HEK293T (cell line): ENCODE results near the gene TGFBR3.

Source experiments
- CTCF ChIA-PET: fragments of 350-600 bp; formaldehyde crosslinking; extraction: SDS; loops from one replicate; lab custom pipeline; 2021; ENCODE audit warnings: antibody characterized with exemption, inconsistent platforms; lab: Yijun Ruan, JAX
- POLR2A ChIA-PET: fragments of 350-600 bp; formaldehyde crosslinking; extraction: SDS; loops from one replicate; lab custom pipeline; 2020; ENCODE audit warnings: antibody characterized with exemption, inconsistent platforms; lab: Yijun Ruan, JAX
- DNase-seq: peaks from one replicate; pipeline ENCODE4 v3.0.0; 2012; ENCODE audit warnings: mixed read lengths; ENCODE audit errors: extremely low spot score
- ARNT ChIP-seq: fragments of 450-650 bp; IDR thresholded peaks from 2 replicates; pipeline ENCODE4 v1.6.1; 2017; ENCODE audit warnings: mild to moderate bottlenecking
- BHLHE40 ChIP-seq: fragments of 450-650 bp; IDR thresholded peaks from 2 replicates; pipeline ENCODE4 v1.6.1; 2016; ENCODE audit warnings: mild to moderate bottlenecking, moderate library complexity, borderline replicate concordance
- CTBP1 ChIP-seq: fragments of 450-650 bp; IDR thresholded peaks from 2 replicates; pipeline ENCODE4 v1.6.1; 2016; ENCODE audit warnings: borderline replicate concordance
- ELF4 ChIP-seq: fragments of 450-650 bp; IDR thresholded peaks from 2 replicates; pipeline ENCODE4 v1.6.1; 2017; ENCODE audit warnings: antibody characterized with exemption
- FOXA1 ChIP-seq: fragments of 450-650 bp; IDR thresholded peaks from 2 replicates; pipeline ENCODE4 v1.6.1; 2016; ENCODE audit warnings: mild to moderate bottlenecking
- FOXK2 ChIP-seq: fragments of 450-650 bp; IDR thresholded peaks from 2 replicates; pipeline ENCODE4 v1.6.1; 2016; ENCODE audit warnings: mild to moderate bottlenecking
- FOXM1 ChIP-seq: fragments of 450-650 bp; IDR thresholded peaks from 2 replicates; pipeline ENCODE4 v1.6.1; 2017; ENCODE audit warnings: mild to moderate bottlenecking, borderline replicate concordance
- HDGF ChIP-seq: fragments of 450-650 bp; IDR thresholded peaks from 2 replicates; pipeline ENCODE4 v1.6.1; 2017; ENCODE audit warnings: antibody characterized with exemption, borderline replicate concordance
- L3MBTL2 ChIP-seq: fragments of 450-650 bp; conservative IDR thresholded peaks from 2 replicates; pipeline ENCODE4 v1.6.1; 2016; ENCODE audit warnings: mild to moderate bottlenecking
- LEF1 ChIP-seq: fragments of 450-650 bp; IDR thresholded peaks from 2 replicates; pipeline ENCODE4 v1.6.1; 2017; ENCODE audit warnings: mild to moderate bottlenecking, borderline replicate concordance
- NFRKB ChIP-seq: fragments of 450-650 bp; IDR thresholded peaks from 2 replicates; pipeline ENCODE4 v1.6.1; 2016; ENCODE audit warnings: mild to moderate bottlenecking, moderate library complexity
- SP1 ChIP-seq: fragments of 450-650 bp; IDR thresholded peaks from 2 replicates; pipeline ENCODE4 v1.6.1; 2017
- SUZ12 ChIP-seq: fragments of 450-650 bp; IDR thresholded peaks from 2 replicates; pipeline ENCODE4 v1.6.1; 2016; ENCODE audit warnings: mild to moderate bottlenecking
- TARDBP ChIP-seq: fragments of 450-650 bp; IDR thresholded peaks from 2 replicates; pipeline ENCODE4 v1.6.1; 2016
- ZNF384 ChIP-seq: fragments of 450-650 bp; IDR thresholded peaks from 2 replicates; pipeline ENCODE4 v1.6.1; 2016
- TF ChIP-seq, protein P1 (sequence below): fragments of 450-650 bp; IDR thresholded peaks from 2 replicates; pipeline ENCODE4 v1.6.1; 2016

The TGFBR3 gene

GRCh38 chr1:91807921-91808620, 77.9 kb downstream of the TGFBR3 start:
- no peak for TF ChIP-seq FOXA1
- no peak for TF ChIP-seq ARNT
- TF ChIP-seq ELF4: no peak
- TF ChIP-seq TARDBP: no peak
- no peak for TF ChIP-seq HDGF
- no peak for DNase-seq
- ChIA-PET CTCF (interaction anchor here (1.0 kb wide), 1 partner anchor 10 kb away, joined by 3 read pairs; no protein-coding TSS in a partner anchor), POLR2A (interaction anchor here (0.7 kb wide), 1 partner anchor 10 kb away, joined by 3 read pairs; no protein-coding TSS in a partner anchor)

- ChIA-PET POLR2A (no interaction called here), CTCF (interaction anchor here (0.6 to 1.3 kb wide), 4 partner anchors 9 to 18 kb away, joined by 3 read pairs; no protein-coding TSS in a partner anchor)
- TF ChIP-seq L3MBTL2: no peak
- TF ChIP-seq SUZ12: no peak
- DNase-seq: peak; percentile 57
Observed at GRCh38 chr1:91806769-91807700, 78.9 kb downstream of the TGFBR3 start.

DNA sequence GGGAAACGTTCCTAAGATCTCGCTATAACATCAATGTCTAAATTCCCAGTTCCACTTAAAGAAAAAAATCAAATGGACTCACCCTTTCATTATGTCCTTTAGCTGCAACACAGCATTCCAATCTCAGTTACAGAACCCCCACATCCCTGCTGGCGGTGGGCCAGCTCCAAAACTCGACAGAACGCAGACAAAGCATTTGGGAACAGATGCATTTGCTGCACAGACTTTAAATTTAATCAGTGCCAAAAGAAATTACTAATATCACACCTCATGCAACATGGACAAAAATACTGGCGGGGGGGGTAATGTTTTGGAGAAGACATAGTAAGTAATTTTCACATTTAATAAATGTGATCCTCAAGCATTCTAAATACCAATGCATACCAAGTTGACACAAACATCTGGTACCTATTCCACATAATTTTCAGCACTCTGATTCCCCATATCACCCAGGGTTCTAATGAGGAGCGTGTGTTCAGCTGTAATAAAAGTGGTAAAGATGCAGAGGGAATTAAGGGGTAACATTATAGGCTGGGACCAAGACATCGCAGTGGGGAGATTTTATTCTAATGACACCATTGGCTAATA, 79.7 kb downstream of the TGFBR3 start:
- DNase-seq: no peak
- ChIA-PET CTCF (interaction anchor here (0.6 to 1.3 kb wide), 4 partner anchors 14 to 49 kb away, joined by 3 to 4 read pairs (median 3); no protein-coding TSS in a partner anchor), POLR2A (no interaction called here)
- no peak for TF ChIP-seq L3MBTL2
- TF ChIP-seq FOXK2: no peak
- TF ChIP-seq CTBP1: no peak
- TF ChIP-seq, protein P1, sequence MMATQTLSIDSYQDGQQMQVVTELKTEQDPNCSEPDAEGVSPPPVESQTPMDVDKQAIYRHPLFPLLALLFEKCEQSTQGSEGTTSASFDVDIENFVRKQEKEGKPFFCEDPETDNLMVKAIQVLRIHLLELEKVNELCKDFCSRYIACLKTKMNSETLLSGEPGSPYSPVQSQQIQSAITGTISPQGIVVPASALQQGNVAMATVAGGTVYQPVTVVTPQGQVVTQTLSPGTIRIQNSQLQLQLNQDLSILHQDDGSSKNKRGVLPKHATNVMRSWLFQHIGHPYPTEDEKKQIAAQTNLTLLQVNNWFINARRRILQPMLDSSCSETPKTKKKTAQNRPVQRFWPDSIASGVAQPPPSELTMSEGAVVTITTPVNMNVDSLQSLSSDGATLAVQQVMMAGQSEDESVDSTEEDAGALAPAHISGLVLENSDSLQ: no peak
- no peak for TF ChIP-seq NFRKB
- no peak for TF ChIP-seq BHLHE40

GRCh38 chr1:91805311-91805801, 80.6 kb downstream of the TGFBR3 start:
- ChIA-PET POLR2A (interaction anchor here (1.8 kb wide), 1 partner anchor 59 kb away, joined by 4 read pairs; no protein-coding TSS in a partner anchor), CTCF (interaction anchor here (0.8 to 1.3 kb wide), 2 partner anchors 16 to 50 kb away, joined by 3 to 4 read pairs; no protein-coding TSS in a partner anchor)
- TF ChIP-seq L3MBTL2: peak; percentile 46; the same call in 1 of the 2 replicates
- TF ChIP-seq TARDBP: no peak
- DNase-seq: no peak

DNA sequence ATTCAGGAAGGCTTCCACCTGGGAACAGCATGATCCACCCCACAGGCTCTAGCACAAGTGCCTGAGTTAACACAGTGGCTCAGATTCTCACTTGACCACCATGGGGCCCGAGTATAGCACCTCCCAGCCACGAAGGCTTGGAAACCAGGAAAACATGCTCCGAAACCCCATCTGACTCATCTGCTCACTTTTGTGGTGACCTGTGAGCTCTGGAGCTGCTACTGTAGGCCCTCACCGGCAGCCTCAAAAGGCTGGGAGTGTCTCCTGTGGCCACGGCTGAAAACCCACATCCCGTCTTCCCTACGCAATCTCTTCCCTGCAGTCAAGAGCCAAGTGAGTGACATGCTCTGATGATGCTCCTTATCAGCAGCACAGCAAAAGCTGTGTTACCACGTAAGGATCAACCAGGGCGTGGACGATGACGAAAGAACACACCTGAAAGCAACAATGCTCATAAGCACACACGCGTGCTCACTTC, 81.4 kb downstream of the TGFBR3 start:
- ChIA-PET CTCF (no interaction called here), POLR2A (interaction anchor here (1.8 kb wide), 1 partner anchor 59 kb away, joined by 4 read pairs; no protein-coding TSS in a partner anchor)
- DNase-seq: no peak
- no peak for TF ChIP-seq ZNF384
- TF ChIP-seq FOXK2: no peak
- no peak for TF ChIP-seq TARDBP
- TF ChIP-seq ELF4: no peak
- TF ChIP-seq HDGF: no peak
- TF ChIP-seq FOXA1: no peak
- TF ChIP-seq CTBP1: no peak
- no peak for TF ChIP-seq BHLHE40
- no peak for TF ChIP-seq FOXM1
- no peak for TF ChIP-seq LEF1

DNA sequence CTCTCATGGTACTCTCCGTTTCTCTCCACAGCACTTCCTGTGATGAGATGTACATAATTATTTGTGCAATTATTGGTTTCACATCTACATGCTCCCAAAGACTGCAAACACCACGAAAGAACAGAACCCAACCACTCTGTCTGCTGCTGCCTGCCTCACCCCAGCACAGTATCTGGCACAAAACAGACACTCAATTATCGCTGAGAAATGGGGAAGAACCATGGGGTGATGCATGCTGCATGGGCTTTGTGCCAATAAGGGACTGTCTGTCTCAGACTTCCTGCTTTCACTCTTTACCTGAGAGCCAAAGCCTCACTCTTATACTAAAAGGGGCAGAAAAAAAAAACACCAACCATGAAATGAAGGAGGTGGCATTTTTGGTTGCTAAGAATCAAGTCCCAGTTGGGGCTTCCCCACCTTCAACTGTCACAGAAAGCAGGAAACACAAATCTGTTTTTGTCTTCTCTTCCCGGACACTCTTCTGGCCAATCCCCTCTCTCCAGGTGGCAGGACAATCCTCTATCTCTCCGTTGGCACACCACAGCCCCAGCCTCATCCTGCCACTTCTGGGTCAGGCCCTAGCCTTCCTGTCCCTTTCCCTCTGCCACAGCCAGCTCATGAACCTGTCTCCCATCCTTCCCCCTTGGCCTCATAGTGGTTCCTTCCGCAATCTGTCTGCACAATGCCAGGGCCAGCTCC, 82.0 kb downstream of the TGFBR3 start:
- CTCF ChIA-PET: interaction anchor here (0.5 kb wide), 1 partner anchor 75 kb away, joined by 4 read pairs; no protein-coding TSS in a partner anchor

More for the DNA sequence above, 82.0 kb downstream of the TGFBR3 start:
- POLR2A ChIA-PET: interaction anchor here (1.8 kb wide), 1 partner anchor 60 kb away, joined by 4 read pairs; no protein-coding TSS in a partner anchor
- DNase-seq: no peak
- no peak for TF ChIP-seq LEF1
- TF ChIP-seq FOXM1: no peak
- TF ChIP-seq ZNF384: no peak
- TF ChIP-seq BHLHE40: no peak
- TF ChIP-seq ELF4: no peak
- no peak for TF ChIP-seq SP1
